Stimulated activated CD8-positive, alpha-beta memory T cell treated with anti-CD3 and anti-CD28 coated beads, Interleukin-15, amount 100 ng/mL, for 1 hour (primary cell): ENCODE data around the gene POMC.
"Not testable (repeated sequence)": the region's sequence is repeated elsewhere in the genome, so short reads cannot be mapped to it uniquely, and the experiment has no call there.

ENCODE experiments used
- DNase-seq: peaks from one replicate; pipeline ENCODE4 v3.0.0-alpha.2; 2020; ENCODE audit warnings: low read depth

Gene POMC

DNA sequence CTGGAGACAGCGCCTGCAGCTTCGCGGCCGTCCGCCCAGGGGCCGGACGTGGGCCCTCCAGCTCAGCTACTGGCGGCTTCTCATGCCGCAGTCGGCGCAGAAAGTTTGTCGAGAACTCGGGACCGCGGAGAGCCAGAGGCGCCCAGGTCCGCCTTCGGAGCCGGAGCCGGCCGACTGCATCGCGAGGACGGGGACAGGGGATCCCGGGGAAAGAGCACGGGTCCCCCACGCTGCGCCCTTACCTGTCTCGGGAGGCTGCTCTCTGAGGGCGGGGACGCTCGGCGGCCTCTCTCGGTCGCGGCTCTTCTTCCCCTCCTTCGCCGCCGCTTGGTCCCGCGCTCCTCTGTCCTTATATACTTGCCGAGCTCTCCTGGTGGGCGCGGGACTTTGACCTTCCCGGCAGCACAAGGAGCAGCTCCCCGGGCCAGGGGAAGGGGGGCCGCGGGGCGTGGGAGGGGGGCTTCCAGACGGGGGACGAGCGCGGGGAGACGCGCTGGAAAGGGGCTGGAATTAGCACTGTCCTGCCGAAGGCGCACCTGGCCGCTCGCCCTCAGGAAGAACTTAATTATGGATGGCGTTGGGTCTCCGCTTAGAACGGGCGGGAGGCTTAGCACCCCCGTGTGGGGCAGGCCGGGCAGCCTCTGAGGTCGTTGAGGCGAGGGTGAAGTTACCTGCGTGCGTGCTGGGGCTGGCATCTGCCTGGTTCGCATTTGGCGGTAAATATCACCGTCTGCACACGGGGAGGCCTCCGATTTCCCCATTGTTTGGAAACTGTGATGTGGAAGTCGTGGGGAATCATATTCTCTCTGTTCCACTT lies at the start of gene POMC:
TSS of gene POMC (minus strand) at position 325 of the 817 bp plus-strand sequence. CDS start 3,808 bp downstream, outside the sequence.
- DNase-seq = no peak

DNA sequence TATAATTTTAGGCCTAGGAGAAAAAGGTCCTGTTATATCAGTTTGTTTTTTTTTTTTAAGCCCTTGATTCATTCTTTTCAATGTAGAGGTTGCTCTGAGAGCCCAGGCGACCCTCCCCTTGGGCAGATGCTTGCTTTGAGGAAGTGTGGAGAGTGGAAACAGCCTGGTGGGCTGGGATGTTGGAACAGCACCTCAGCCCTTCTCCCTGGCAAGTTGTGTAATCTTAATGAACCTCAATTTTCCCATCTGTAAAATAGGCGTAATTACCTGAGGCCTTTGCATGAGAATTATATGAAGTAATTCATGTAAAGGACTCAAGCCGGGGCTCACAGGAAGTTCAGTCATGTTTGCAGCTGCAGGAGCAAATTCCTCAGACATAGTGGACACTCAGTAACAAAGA lies 49.7 kb upstream of the POMC start:
- no peak for DNase-seq

DNA sequence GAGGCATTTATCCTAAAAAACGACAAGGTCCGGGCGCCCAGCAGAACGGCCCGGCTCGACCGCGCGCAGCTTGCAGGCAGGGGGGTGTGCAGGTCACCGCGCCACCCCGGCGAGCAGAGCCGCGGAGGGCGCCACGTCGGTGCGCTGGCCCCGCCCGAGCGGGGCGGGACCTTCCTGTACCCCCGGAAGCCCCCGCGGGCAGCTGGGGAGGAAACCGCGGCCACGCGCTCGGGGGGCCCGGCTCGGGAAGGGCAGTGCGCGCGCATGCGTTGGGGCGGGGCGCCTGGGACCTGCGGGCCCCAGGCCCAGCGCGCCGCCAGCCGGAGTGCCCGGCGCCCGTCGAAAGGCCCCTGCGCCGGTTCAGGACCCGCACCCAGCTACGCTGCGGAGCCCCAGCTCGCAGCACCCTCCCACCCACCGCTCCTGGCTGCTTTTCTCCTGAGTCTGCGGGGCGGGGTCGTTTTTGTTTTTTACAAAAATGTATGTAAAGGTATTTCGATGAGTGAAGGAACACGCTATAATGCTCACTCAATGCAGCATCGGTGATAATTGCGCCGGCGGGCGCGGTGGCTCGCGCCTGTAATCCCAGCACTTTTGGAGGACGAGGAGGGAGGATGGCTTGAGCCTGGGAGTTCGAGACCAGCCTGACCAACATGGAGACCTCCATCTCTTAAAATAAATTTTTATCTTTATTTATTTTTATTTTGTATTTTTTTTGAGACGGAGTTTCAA lies 47.7 kb upstream of the POMC start:
- DNase-seq = peak; percentile 55

DNA sequence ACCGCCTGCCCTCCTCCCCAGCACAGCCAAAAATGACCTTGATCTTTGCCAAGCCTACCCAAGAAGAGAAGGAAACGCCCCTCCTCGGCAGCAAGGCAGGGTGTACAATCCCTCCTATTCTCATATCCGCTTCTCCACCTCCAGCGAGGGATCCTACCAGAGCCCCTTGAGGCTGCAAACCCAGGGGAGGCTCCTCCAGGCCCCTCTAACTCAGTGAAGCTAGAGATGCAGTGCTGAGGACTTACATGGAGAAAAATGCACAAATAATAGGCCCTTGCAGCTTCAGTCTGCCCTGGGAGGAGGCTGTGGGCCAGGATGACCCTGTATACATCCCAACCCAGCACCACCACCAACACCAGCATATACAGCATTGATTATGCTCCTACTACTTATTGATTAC lies 46.9 kb upstream of the POMC start:
- DNase-seq = no peak

DNA sequence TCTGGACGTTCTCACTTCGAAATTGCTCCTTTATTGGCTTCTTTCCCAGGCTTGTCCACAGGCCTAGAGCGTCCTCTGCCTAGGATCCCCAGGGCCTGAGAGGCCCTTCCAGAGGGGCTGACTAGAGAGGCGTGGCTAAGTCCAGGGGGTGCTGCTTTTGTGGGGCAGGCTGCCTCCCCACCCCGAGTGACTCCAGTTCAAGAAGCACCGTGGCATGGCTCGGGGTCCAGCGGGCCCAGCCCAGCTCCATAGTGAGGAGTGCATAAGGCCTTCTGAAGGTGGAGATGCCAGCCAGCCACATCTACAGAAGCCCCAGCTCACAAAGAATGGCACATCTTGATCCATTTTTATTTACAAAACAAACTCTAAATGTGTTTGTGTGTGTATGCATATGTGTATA lies 44.8 kb upstream of the POMC start:
- no peak for DNase-seq

DNA sequence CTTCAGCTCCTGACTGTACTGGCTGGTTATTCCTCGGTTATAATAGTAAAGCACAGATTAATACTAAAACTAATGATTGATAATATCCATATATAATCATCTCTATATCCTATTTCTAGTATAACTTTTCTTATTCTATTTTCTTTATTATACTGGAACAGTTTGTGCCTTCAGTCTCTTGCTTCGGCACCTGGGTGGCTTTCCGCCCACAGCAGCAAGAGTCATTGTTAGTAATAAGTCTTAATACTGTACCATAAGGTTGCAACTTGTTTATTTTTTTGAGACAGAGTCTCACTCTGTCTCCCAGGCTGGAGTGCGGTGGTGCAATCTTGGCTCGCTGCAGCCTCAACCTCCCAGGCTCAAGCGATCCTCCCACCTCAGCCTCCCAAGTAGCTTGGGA lies 42.5 kb upstream of the POMC start:
- not testable (repeated sequence) for DNase-seq

DNA sequence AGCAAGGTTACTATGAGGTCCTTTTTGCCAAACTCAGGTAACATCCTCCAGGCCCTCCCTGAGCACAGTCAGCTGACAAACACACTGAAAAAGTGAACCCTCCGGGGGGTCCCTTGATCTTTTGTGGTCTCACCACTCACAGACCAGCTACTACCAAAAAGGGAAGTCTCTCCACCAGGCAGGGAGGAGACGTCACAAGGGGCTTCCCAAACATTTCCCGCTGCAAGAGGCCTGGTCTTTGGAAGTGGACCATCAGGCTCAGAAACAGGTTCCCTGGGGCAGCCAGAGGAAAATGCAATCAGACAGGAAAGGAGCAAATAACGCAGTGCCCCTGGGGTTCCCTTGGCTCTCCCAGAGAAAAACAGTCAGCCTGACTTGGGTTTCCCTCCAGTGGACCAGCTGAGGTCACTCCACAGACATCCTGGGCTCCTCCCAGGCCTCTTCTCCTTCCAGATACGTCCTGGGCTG lies 38.7 kb upstream of the POMC start:
- DNase-seq = no peak

DNA sequence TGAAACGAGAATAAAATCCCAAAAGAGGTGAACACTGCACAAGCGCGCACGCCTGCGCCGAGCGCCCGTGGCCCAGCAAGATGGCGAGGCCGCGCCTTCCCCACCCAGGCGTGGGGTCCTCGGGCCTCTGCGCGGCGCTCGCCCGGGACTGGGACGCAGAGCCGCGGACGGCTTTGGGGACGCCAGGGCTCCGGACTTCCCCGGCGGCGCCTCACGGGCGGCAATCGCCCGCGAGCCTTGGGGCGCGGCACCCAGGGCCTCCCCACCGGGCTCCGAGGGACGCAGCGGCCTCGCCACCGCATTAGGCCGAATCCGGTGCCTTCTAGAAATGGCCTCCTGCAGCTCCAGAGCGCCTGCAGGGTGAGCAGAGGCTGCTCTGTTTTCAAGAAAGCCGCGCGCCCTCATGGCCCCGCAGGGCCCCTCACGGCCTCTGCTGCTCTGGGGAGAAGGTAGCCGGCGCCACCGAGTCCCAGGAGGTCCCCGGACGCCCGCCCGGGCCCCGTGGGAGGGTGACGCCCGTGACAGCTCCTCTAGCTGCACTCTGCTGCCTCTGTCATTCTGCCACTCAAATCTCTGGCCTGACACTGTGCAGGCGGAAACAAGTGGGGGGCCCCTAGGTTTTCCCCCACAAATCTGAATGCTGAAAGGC lies 35.9 kb upstream of the POMC start:
- DNase-seq = no peak

DNA sequence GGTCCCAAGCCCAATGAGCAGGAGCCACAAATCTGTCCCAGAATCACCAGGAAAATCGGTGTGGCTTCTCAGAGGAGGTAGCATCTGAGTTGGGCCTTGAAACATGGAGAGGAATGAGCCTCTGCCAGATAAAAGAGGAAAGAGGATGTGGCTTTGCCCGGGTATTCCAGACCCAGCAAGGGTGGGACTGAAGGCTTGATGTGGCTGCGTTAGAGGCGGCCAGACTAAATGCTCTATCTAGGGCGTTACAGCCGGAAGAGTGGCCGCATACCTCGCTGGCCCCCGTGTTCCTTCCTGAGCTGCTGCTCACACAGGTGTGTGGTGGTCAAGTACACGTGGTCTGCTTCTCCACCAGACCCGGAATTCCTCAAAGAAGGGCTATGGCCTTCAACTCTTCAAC lies 33.9 kb upstream of the POMC start:
- no peak for DNase-seq

DNA sequence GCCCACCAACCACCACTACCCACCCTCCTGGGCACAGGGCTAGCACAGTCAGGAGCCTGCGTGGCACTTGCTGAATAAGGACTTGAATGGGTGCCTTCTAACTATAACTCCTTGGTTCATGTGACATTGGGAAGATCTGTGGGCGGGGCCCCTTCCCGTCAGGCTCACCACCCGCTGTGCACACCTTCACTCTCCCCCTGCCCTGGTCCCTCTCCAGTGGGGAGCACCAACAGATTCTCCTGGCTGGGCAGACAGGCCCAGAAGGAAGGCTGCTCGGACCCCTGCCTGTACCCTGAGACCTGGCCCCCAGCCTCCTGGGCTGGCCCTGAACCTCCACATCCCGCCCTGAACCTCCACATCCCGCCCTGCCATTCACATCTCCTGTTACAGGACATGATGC lies 33.4 kb upstream of the POMC start:
- no peak for DNase-seq

DNA sequence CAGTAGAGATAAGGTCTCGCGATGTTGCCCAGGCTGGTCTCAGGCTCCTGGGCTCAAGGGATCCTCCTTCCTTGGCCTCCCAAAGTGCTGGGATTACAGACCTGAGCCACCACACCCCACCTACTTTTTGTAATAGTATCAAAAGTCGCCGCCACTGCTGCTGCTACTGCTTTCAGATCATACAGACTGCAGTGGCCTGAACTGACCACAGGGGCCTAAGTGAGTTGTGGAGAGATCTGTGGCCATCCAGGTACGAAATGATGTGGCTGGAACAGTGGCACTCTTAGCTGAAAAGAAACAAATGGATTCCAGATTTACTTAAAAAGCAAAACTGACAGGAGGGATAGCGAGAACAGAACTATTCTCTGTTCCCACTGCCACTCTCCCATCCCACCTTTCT lies 32.9 kb upstream of the POMC start:
- no peak for DNase-seq

DNA sequence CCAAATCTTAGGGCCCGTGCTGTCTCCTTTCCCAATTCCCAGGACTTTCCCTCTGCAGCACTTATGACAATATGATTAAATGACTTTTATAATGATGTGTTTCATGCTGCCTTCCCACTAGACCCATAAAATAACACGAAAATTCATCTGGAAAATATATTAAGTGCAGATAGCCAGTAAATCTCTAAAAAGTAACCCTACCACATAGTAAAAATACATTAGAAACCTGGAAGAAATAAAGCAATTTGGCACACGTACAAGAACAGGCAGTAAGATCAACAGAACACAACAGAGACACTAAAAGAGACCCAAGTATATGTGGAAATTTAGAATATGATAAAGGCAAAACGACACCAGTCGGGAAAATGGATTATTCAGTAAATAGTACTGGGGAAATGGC lies 30.2 kb upstream of the POMC start:
- no peak for DNase-seq

DNA sequence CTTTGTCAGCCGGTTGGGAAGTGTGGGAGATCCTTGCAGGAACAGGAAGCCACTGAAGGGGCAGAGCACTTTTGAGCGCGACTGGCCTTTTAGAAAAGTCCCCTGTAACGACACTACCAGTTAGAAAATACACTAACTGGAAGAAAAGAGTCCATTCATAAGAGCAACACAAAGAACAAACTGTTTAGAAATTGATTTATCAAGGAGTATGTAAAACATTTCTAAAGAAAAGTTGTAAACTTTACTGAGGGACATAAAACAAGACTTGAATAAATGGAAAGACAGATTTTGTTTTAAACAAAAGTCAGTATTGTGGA lies 29.8 kb upstream of the POMC start:
- DNase-seq = no peak

DNA sequence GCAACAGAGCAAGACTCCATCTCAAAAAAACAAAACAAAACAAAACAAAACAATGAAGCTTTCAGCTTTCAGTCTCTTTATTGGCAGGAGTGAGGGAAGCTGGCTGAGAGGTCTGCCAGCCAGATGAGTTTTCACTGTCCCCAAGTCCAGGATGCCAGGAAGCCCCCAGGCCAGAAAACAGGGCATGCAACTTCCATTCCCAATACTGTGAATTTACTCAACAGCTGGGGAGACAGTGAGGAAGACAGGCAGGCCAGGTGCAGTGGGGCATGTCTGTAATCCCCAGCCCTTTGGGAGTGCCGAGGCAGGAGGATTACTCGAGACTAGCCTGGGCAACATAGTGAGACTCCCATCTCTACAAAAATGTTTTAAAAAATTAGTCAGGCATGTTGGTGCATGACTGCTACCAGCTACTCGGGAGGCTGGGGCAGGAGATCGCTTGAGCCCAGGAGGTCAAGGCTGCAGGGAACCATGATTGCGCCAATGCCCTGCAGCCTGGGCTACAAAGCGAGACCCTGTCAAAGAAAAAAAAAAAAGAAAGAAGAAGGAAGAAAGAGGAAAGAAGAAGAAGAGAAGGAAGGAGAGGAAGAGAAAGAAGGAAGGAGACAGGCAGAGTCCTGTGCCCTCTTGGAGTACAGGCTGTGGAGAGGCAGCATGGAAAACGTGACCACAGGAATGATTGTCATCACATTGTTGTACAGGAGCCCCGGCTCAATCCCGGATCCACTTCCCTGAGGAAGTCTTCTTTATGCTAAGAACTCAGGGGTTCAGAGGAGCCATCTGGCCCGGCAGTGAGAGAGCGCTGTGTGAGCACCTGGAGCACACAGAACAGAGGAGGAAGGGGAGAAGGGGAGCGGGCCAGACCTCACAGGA lies 29.2 kb upstream of the POMC start:
- DNase-seq = no peak

DNA sequence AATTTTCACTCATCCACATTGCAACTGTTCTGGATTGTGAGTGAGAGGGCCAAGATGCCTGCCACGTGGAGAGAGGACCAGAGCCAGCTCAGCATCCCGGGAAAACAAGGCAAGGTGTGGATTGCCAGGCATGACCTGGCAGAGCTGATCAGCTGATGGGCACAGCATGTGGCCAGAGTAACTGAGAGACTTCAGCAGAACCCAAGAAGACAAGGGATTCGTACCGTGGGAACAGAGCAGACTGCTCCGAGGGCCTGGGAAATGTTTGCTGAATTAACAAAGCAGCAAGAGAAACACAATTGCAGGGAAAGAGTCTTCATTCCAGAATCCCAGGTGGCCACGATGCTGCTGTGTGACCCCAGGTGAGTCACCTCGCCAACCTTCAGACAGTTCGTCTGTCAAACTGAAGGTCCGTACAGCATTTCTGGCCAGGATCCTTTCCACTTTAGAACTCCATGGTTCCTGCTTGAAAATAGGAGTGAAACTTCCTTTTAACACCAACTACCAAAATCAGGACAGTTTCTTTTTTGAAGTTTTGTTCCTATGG lies 26.3 kb upstream of the POMC start:
- no peak for DNase-seq

DNA sequence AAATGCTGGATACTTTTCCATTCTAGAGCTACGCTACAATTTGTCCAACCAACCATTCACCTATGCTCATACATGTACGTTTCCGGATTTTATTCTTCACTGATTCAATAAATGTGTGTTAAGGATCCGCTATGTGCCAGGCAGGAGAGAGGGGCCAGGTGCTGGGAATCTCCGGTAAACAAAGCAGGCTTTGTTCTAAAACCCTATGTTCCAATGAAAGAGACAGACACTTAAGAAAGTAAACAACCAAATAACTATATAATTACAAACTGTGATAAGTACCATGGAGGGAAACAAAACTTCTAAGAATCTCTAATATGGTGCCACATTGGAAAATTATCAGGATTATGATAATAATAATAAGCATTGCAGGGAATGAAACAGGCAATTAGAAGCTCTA lies 22.2 kb upstream of the POMC start:
- DNase-seq = no peak

DNA sequence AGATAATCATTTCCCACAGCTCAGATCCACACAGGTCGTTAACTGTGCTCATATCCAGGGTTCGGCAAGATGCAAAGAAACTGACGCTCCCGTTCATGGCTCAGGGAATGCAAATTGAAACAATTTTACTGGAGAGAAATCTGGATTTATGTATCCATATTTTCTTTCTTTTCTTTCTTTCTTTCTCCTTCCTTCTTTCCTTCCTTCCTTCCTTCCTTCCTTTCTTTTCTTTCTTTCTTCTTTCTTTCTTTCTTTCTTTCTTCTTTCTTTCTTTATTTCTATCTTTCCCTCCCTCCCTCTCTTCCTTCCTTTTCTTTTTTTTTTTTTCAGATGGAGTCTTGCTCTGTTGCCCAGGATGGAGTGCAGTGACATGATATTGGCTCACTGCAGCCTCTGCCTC lies 20.0 kb upstream of the POMC start:
- no peak for DNase-seq

DNA sequence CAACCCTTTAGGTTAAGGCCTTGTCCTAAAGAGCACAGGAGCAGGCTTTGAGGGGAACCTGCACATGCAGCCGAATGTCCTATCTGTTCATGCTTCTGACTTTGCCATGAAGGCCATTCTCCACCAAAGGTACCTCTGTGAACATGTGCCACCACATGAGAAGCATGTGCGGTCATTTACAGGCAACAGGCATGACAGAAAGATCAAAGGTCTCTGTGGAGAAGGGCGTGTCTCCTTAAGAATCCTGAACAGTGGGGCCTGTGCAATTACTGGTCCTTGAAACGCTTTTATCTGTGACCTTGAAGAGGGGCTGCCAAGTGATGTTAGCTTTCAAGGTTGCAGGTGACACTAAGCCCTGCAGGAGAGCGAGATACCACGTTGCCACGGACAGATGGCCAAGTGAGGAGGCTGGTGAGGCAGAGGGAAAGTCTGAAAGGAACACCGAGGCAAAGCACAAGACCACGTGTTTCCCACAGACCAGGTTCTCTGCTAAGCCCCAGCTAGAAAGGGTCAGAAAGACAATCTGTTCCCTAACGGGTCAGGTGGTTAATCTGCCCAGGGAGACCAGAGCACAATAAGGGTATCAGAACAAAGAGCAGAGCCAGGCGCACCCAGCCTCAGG lies 19.5 kb upstream of the POMC start:
- DNase-seq = no peak

DNA sequence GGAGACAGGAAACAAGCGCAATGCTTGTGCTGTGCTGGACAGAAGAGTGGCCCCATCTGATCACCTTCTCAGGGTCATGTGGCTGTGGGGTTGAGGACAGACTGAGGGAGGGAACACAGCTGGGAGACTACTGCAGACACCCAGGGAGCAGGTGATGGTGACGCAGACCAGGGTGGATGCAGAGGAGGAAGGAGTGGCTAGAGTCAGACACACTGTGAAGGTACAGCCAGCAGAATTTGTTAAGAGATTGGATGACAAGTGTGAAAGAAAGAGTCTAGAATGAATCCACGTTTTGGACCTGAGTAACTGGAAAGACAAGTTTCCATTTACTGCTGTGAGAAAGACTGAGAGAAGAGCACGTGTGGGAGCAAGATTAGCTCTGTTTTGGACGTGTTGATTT lies 15.9 kb upstream of the POMC start:
- DNase-seq = no peak

DNA sequence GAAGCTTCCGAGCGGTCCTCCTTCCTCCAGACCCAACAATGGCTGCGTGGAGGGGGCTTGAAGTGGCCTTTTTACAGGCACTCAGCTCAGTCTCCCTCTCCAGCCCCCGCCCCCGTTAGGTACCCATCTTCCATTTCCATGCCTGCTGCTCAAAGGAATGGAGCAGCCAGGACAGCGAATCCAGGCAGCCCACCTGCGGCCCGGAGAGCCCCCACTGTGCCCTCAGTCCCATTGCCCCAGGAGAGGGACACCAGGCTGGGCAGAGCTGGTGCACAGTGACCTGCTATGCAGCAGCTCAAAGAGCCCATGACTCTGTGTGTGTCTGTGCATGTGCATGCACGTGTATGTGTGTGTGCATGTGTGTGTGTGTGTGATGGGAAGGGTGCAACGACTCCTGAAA lies 10.6 kb upstream of the POMC start:
- no peak for DNase-seq

DNA sequence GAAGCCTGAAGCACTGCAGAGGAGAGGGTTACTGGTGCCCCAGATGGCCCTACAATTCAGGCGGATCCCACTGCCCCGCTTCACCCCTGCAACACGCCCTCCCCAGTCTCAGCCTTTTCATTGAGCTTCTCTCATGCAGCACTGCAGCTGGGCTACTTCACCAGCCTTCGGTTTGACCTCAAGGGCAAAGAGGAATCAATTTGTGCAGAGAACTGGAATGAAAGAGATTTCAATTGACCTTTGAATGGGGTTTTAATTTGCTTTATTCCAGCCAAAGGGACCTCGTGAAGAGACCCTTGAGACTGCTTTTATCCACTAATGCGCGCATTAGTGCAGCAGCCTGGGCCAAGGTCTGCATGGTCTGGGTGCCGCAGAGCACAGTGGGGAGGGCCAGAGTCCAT lies 8.8 kb upstream of the POMC start:
- DNase-seq = no peak
